SK-N-MC (cell line): ENCODE results near the gene PLA2R1.

Source experiments
- EZH2 ChIP-seq: fragments of 200-600 bp; sonication (generic); IDR thresholded peaks from one replicate; pipeline ENCODE4 v1.6.1; 2017; ENCODE audit warnings: antibody characterized with exemption
- FOXP2 ChIP-seq: optimal IDR thresholded peaks from 2 replicates; pipeline ENCODE3; 2011; ENCODE audit warnings: mild to moderate bottlenecking, moderate library complexity; ENCODE audit not compliant: insufficient read depth; ENCODE audit errors: extremely low read length, control extremely low read depth
- POLR2AphosphoS5 ChIP-seq: IDR thresholded peaks from 2 replicates; pipeline ENCODE4 v1.6.1; 2012; ENCODE audit warnings: mild to moderate bottlenecking, low read depth, low read length, borderline replicate concordance

DNA sequence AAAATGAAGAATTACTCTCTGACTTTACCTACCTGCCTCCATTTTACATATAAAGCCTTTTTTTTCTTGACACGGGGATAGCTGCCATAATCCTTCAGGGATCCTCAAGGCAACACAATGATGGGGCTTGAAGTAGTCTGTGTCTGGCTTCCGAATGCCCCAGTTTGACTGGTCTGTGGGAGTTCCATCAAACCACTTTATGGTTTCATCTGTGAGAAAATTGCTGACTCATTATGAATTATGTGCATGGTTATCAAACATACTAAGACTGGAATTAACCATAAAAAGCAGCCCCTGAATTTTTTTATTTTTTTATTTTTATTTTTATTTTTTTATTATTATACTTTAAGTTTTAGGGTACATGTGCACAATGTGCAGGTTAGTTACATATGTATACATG, 117.5 kb downstream of the PLA2R1 start:
- TF ChIP-seq EZH2 (no peak), POLR2AphosphoS5 (no peak), FOXP2 (no peak)
